ENCODE data around the gene CHTF8. TPM values are rescaled to one million over a fixed set of nuclear protein-coding genes. Genes with fewer than 3 reads are reported as not detected.

The CHTF8 gene
- total RNA-seq, 2 donors from 2014 or later: 49.4 to 60.5 TPM

- Histone ChIP-seq H3K27me3 (no peaks in the 10 kb centered on the region), H3K36me3 (peaks cover 27% of the 10 kb centered on the region), H3K9me3 (no peaks in the 10 kb centered on the region), H3K4me1 (peaks cover 0 to 11% of the 10 kb centered on the region in 2 donors), H3K4me3 (no peak overlapping the region), H3K27ac (no peak overlapping the region)
- DNase-seq (ENCODE audit: low spot score): no peak
- peak; percentile 59 to 72 for TF ChIP-seq CTCF (IDR thresholded peaks at IDR 0.05)
Observed at GRCh38 chr16:69123910-69124309, 8.5 kb downstream of the CHTF8 start.

DNA sequence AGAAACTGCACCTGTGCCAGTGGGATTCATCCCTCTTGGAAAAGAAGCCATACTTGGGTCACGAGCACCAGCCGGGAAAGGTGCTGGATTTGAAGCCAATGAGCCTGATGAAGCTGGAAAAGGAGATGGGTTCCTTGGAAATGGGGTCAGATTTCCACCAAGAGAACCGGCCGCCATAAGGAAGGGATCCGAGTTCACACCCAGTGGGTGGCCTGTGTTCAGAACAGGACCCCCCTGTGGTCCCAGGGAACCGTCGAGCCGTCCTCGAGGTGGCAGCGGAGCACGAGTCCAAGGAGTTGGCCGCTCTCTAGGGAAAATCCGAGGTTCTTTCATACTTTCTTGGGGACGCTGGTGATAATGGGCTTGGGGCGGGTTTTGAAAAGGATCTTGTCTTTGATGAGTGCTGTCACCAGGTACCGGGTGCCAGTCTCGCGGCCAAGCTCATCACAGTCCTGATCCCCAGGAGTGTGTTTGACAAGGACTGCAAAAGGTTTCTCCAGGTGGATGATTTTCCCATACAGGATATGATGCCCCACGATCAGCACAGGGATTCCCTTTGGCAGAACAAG, 12.2 kb downstream of the CHTF8 start:
- Histone ChIP-seq H3K4me1 (peaks cover 0 to 13% of the 10 kb centered on the region in 2 donors), H3K27me3 (no peaks in the 10 kb centered on the region), H3K27ac (no peak overlapping the region), H3K36me3 (peaks cover 32% of the 10 kb centered on the region), H3K4me3 (no peak overlapping the region), H3K9me3 (no peaks in the 10 kb centered on the region)
- TF ChIP-seq CTCF (IDR thresholded peaks at IDR 0.05): no peak
- no peak for DNase-seq (ENCODE audit: low spot score)

GRCh38 chr16:69119536-69119935, 12.9 kb downstream of the CHTF8 start:
- Histone ChIP-seq H3K27me3 (no peaks in the 10 kb centered on the region), H3K9me3 (no peaks in the 10 kb centered on the region), H3K4me1 (peaks cover 0 to 13% of the 10 kb centered on the region in 2 donors), H3K36me3 (peaks cover 37% of the 10 kb centered on the region), H3K27ac (no peak overlapping the region), H3K4me3 (no peak overlapping the region)
- no peak for TF ChIP-seq CTCF (IDR thresholded peaks at IDR 0.05)
- DNase-seq (ENCODE audit: low spot score): no peak

DNA sequence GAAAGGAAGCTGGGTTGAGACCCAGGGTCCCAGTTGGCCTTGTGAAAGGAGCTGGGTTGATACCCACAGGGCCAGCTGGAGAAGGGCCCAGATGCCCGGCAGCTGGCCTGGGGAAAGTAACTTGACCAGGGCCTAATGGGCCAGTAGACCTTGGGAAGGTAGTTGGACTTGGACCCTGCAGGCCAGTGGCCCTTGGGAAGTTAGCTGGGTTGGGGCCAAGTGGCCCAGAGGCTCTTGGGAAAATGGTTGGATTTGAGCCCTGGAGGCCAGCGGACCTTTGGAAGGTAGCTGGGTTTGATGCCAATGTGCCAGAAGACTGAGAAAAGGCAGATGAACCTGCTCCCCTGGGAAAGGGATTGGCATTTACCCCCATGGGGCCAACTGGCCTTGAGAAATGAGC, 13.4 kb downstream of the CHTF8 start:
- Histone ChIP-seq H3K4me1 (peaks cover 0 to 13% of the 10 kb centered on the region in 2 donors), H3K27ac (no peak overlapping the region), H3K9me3 (no peaks in the 10 kb centered on the region), H3K27me3 (no peaks in the 10 kb centered on the region), H3K36me3 (peaks cover 42% of the 10 kb centered on the region), H3K4me3 (no peak overlapping the region)
- no peak for DNase-seq (ENCODE audit: low spot score)
- no peak for TF ChIP-seq CTCF (IDR thresholded peaks at IDR 0.05)

GRCh38 chr16:69118468-69118867, 13.9 kb downstream of the CHTF8 start:
- TF ChIP-seq CTCF (IDR thresholded peaks at IDR 0.05): no peak
- H3K4me1 ChIP-seq: peaks cover 0 to 13% of the 10 kb centered on the region in 2 donors
- peaks cover 45% of the 10 kb centered on the region for H3K36me3 ChIP-seq
- no peak for DNase-seq (ENCODE audit: low spot score)
- H3K4me3 ChIP-seq: no peak overlapping the region
- no peaks in the 10 kb centered on the region for H3K27me3 ChIP-seq
- H3K9me3 ChIP-seq: no peaks in the 10 kb centered on the region
- no peak overlapping the region for H3K27ac ChIP-seq

- TF ChIP-seq CTCF (IDR thresholded peaks at IDR 0.05): no peak
- Histone ChIP-seq H3K9me3 (no peaks in the 10 kb centered on the region), H3K27ac (no peak overlapping the region), H3K4me3 (no peak overlapping the region), H3K36me3 (peaks cover 45% of the 10 kb centered on the region), H3K27me3 (no peaks in the 10 kb centered on the region), H3K4me1 (peaks cover 0 to 19% of the 10 kb centered on the region in 2 donors)
- DNase-seq (ENCODE audit: low spot score): no peak
Observed at GRCh38 chr16:69116906-69117305, 15.5 kb downstream of the CHTF8 start.
